OCI-LY7 (cell line): ENCODE measurements around the gene NME5. TPM values are rescaled to one million over a fixed set of nuclear protein-coding genes. Genes with fewer than 3 reads are reported as not detected.
"Not testable (repeated sequence)": the region's sequence is repeated elsewhere in the genome, so short reads cannot be mapped to it uniquely, and the experiment has no call there.

Experiments
- BruUV-seq: library from RNA; stranded (reverse); fragments of 400-500 nt; replicated peaks from 2 replicates; lab custom pipeline; 2021; lab: Mats Ljungman, UMichigan
- CTCF ChIA-PET: fragments of 300-600 bp; sonication (Branson Sonifier 250); formaldehyde crosslinking; loops from one replicate; lab custom pipeline; 2022; ENCODE audit warnings: antibody characterized with exemption; ENCODE audit not compliant: unreplicated experiment; lab: Charles Lee
- POLR2A ChIA-PET: fragments of 300-600 bp; sonication (Branson Sonifier 250); formaldehyde crosslinking; loops from one replicate; lab custom pipeline; 2022; ENCODE audit warnings: antibody characterized with exemption; lab: Charles Lee
- DNase-seq: peaks from one replicate; pipeline ENCODE4 v3.0.0-alpha.2; 2015; ENCODE audit warnings: low spot score
- H2AFZ ChIP-seq: fragments of 200-600 bp; sonication (generic), shearing (Covaris generic); 2 replicates; pipeline ENCODE4 v1.6.1; 2014; ENCODE audit warnings: mild to moderate bottlenecking, antibody characterized with exemption, low read length, moderate library complexity
- H3K27ac ChIP-seq: fragments of 200-600 bp; sonication (generic); 2 replicates; pipeline ENCODE4 v1.5.1; 2014; ENCODE audit warnings: mixed run types, low read depth, mild to moderate bottlenecking, moderate library complexity, low read length, inconsistent platforms; ENCODE audit not compliant: poor library complexity, severe bottlenecking
- H3K36me3 ChIP-seq: fragments of 200-600 bp; sonication (generic); 2 replicates; pipeline ENCODE4 v1.6.1; 2014; ENCODE audit warnings: mild to moderate bottlenecking, antibody characterized with exemption, low read length, moderate library complexity, mixed read lengths; ENCODE audit not compliant: insufficient read depth
- H3K4me1 ChIP-seq: fragments of 200-600 bp; sonication (generic); 2 replicates; pipeline ENCODE4 v1.5.1; 2014; ENCODE audit warnings: mild to moderate bottlenecking, low read length; ENCODE audit not compliant: insufficient read depth, poor library complexity, severe bottlenecking
- H3K4me2 ChIP-seq: fragments of 200-600 bp; sonication (generic); 2 replicates; pipeline ENCODE4 v1.6.1; 2014; ENCODE audit warnings: mild to moderate bottlenecking, low read length
- H3K4me3 ChIP-seq: fragments of 200-600 bp; sonication (generic); 2 replicates; pipeline ENCODE4 v1.5.1; 2014; ENCODE audit warnings: mild to moderate bottlenecking, low read depth, low read length; ENCODE audit not compliant: poor library complexity, severe bottlenecking
- H3K79me2 ChIP-seq: fragments of 200-600 bp; sonication (generic); 2 replicates; pipeline ENCODE4 v1.6.1; 2016; ENCODE audit warnings: low read depth, mild to moderate bottlenecking, low read length, moderate library complexity, mixed read lengths; ENCODE audit not compliant: insufficient read depth
- H3K9me2 ChIP-seq: fragments of 200-600 bp; sonication (generic); 2 replicates; pipeline ENCODE4 v1.6.1; 2016; ENCODE audit warnings: mild to moderate bottlenecking, low read length, mixed read lengths; ENCODE audit not compliant: insufficient read depth
- H3K9me3 ChIP-seq: fragments of 200-600 bp; sonication (generic); 2 replicates; pipeline ENCODE4 v1.6.1; 2014; ENCODE audit warnings: mild to moderate bottlenecking, mixed run types, low read length, mixed read lengths
- H4K20me1 ChIP-seq: fragments of 200-600 bp; sonication (generic); 2 replicates; pipeline ENCODE4 v1.6.1; 2014; ENCODE audit warnings: mild to moderate bottlenecking, antibody characterized with exemption, low read length, moderate library complexity, mixed read lengths; ENCODE audit not compliant: insufficient read depth
- CTCF ChIP-seq: fragments of 200-600 bp; sonication (generic); conservative IDR thresholded peaks from 2 replicates; pipeline ENCODE4 v1.5.1; 2014; ENCODE audit warnings: mild to moderate bottlenecking, antibody characterized with exemption, low read length, moderate library complexity, mixed read lengths
- EZH2phosphoT487 ChIP-seq: fragments of 200-600 bp; sonication (generic); IDR thresholded peaks from 2 replicates; pipeline ENCODE4 v1.6.1; 2018; ENCODE audit warnings: low read depth, borderline replicate concordance, mild to moderate bottlenecking, mixed run types, antibody characterized with exemption, low read length, moderate library complexity, mixed read lengths
- intact Hi-C: fragments of 100-400 bp; cut with micrococcal nuclease; formaldehyde crosslinking; loops from one replicate; pipeline ENCODE4 v1.10.0; 2022; ENCODE audit not compliant: unreplicated experiment
- total RNA-seq, 2 experiments: library from RNA; depleted of rRNA in 1 of 2; stranded (reverse); fragments of >200 nt in 1 of 2; shearing (Covaris generic) in 1 of 2; gene quantifications; 2 replicates each; pipeline ENCODE4 v1.2.3, GENCODE V29; 2014 to 2022

The NME5 gene
- total RNA-seq, 2 experiments from 2014 or later: not detected

GRCh38 chr5:138160706-138161105 lies 21.5 kb upstream of the NME5 start:
- intact Hi-C loops: no loop called here
- ChIA-PET CTCF (no interaction called here), POLR2A (interaction anchor here (1.0 kb wide), 1 partner anchor 11 kb away, joined by 3 read pairs; no protein-coding TSS in a partner anchor)
- Histone ChIP-seq H3K9me2 (no peaks in the 10 kb centered on the region), H3K4me1 (no peaks in the 10 kb centered on the region), H3K36me3 (peaks cover 95% of the 10 kb centered on the region), H3K4me2 (no peak overlapping the region), H2AFZ (no peak overlapping the region), H3K27ac (no peak overlapping the region), H3K79me2 (no peaks in the 10 kb centered on the region), H3K4me3 (no peak overlapping the region), H4K20me1 (no peaks in the 10 kb centered on the region), H3K9me3 (no peaks in the 10 kb centered on the region)
- TF ChIP-seq EZH2phosphoT487: no peak
- no peak for TF ChIP-seq CTCF
- BruUV-seq: no TSS peak
- DNase-seq: no peak

- H3K4me2 ChIP-seq: no peak overlapping the region
- intact Hi-C loops: no loop called here
- no peak overlapping the region for H2AFZ ChIP-seq
- ChIA-PET POLR2A (no interaction called here), CTCF (no interaction called here)
- H3K27ac ChIP-seq: no peak overlapping the region
- no peak overlapping the region for H3K4me3 ChIP-seq
- no TSS peak for BruUV-seq
- H3K9me3 ChIP-seq: no peaks in the 10 kb centered on the region
- peaks cover 84% of the 10 kb centered on the region for H3K36me3 ChIP-seq
- TF ChIP-seq CTCF (no peak), EZH2phosphoT487 (no peak)
- no peak for DNase-seq
- no peaks in the 10 kb centered on the region for H3K79me2 ChIP-seq
- no peaks in the 10 kb centered on the region for H3K4me1 ChIP-seq
- no peaks in the 10 kb centered on the region for H4K20me1 ChIP-seq
- no peaks in the 10 kb centered on the region for H3K9me2 ChIP-seq
Measured at GRCh38 chr5:138159666-138160065, 20.4 kb upstream of the NME5 start.

GRCh38 chr5:138157626-138158025 lies 18.4 kb upstream of the NME5 start:
- TF ChIP-seq CTCF: no peak
- no peak for TF ChIP-seq EZH2phosphoT487
- Histone ChIP-seq H3K36me3 (peaks cover 64% of the 10 kb centered on the region), H3K9me2 (no peaks in the 10 kb centered on the region), H3K27ac (no peak overlapping the region), H4K20me1 (no peaks in the 10 kb centered on the region), H3K4me3 (no peak overlapping the region), H3K79me2 (no peaks in the 10 kb centered on the region), H3K4me1 (no peaks in the 10 kb centered on the region), H3K9me3 (no peaks in the 10 kb centered on the region), H2AFZ (no peak overlapping the region), H3K4me2 (no peak overlapping the region)
- DNase-seq: no peak
- no TSS peak for BruUV-seq
- CTCF ChIA-PET: no interaction called here
- POLR2A ChIA-PET: no interaction called here
- intact Hi-C loops: no loop called here

GRCh38 chr5:138155977-138156376 lies 16.7 kb upstream of the NME5 start:
- H3K4me2 ChIP-seq, H4K20me1 ChIP-seq, CTCF ChIA-PET, H2AFZ ChIP-seq, H3K79me2 ChIP-seq, intact Hi-C loops, H3K27ac ChIP-seq, DNase-seq, H3K9me2 ChIP-seq, POLR2A ChIA-PET, BruUV-seq, H3K4me3 ChIP-seq, H3K4me1 ChIP-seq, H3K9me3 ChIP-seq: not testable (repeated sequence)
- peaks cover 47% of the 10 kb centered on the region for H3K36me3 ChIP-seq
